HG03135 (cell line): ENCODE measurements around the gene A4GALT.

Experiments used
- ATAC-seq: cut with Tn5 transposase; IDR thresholded peaks from one replicate; pipeline ENCODE4 v1.9.1; 2021; ENCODE audit warnings: mild to moderate bottlenecking, moderate library complexity; ENCODE audit not compliant: unreplicated experiment

Gene A4GALT

DNA sequence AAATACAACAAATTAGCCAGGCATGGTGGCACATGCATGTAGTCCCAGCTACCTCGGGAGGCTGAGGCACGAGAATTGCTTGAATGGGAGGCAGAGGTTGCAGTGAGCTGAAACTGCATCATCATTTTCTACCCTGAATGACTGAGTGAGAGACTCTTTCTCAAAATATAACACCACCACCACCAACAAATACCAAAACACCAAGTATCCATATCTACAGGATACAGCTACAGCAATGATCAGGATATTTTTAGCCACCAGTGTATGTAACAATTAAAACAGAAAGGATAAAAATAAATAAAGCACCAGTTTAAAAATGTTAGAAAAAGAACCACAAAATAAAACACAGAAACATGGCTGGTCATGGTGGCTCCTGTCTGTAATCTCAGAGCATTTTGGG lies 13.2 kb downstream of the A4GALT start:
- ATAC-seq, result no peak

DNA sequence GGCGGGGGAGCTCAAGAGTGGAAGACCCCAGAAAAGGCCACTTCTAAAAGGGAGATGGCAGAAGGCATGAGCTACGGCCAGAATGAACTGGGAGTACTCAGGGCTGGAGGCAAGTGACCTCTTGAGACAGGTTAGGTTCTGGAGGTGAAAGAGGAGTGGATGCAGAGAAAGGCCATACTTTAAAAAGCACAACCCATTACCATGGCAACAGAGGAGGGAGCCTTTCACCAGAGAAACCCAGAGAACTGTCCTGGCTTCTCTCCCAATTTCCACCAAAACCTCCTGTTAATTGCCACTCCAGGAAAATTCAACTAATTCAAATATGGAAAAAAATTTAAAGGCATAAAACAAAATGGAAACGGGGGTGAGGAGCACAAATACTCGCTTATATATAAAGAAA lies 15.8 kb downstream of the A4GALT start:
- no peak for ATAC-seq

DNA sequence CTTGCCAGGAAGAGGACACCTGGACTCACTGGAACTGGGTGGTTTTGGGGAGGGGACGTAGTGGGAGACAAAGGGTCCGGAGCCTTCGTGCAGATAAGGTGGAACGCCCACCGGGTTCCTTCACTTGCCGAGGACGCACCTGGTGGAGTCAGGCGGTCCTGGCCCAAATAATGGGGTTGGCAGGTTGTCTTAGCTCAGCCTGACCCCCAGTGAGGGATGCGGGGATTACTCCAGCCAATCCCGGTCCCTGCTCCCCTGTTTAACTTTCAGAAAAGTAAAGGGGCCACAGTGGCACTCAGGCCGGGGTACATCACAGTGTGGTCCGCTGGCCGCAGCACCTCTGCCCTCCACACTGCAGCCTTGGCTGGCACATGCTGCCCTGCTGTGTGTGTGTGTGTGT lies 18.0 kb downstream of the A4GALT start:
- ATAC-seq, result no peak

DNA sequence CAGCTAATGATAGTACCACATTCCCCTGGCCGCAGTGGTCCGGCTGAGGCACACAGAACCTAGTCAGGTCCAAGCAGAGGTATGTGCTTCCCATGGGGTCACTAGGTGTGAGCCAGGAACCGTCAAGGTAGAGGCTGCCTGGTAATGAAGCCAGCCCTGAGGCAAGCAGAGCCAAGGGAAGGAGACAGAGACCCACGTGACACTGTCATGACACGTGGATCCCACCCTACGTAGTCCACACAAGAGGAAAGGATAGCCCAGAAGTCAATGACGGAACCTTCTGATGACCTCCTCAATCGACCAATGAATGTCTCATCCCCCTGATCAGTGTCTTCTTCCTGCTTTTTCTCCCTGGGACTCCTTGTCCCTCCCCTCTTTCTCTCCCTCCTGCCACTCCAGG lies 19.0 kb downstream of the A4GALT start:
- no peak for ATAC-seq

- ATAC-seq, result no peak
Observed at GRCh38 chr22:42700901-42701300, 19.8 kb downstream of the A4GALT start.

GRCh38 chr22:42700355-42700754 lies 20.3 kb downstream of the A4GALT start:
- no peak for ATAC-seq

DNA sequence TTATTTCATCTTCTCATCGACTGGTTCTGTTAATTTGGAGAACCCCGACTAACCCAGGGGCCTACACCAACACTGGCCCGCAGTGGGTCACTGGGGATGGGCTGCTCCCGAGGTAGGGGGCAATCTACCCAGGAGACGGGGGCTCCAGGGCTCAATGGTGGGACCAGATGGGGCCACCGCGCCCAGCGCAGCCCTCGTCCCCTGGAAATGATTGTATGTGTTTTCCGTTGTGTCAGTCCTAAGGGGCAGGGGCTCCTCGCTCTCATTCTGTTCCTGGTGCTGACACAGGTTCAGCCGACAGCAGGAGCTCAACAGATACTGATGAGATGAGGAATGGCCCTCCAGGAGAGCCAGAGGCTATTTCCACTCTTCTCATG lies 20.7 kb downstream of the A4GALT start:
- ATAC-seq, result no peak

DNA sequence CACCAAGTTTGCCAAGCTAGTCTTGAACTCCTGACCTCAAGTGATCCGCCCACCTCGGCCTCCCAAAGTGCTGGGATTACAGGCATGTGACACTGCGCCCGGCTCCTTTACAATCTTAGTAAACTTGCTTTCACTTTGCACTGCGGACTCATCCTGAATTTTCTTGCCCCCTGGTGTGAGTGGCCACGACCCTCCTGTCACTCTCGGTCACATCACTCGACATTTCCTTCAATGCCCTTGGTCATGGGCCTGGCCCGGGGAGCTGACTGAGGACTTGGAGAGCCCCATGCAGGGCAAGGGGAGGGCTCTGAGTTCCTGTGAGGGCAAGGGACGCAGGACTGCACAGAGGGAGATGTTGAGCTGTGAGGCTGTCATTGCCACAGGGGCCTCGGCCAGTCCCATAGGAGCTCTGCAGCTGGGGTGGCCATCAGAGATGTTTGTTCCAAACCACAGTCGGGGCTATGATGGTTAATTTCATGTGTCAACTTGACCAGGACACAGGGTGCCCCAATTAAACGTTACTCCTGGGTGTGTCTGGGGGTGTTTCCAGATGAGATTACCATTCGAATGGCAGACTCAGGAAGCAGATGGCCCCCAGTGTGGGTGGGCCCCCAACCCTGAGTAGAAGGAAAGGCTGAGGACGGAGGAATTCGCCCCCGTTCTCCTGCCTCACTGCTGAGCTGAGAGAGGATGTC lies 21.2 kb downstream of the A4GALT start:
- no peak for ATAC-seq

- ATAC-seq, result no peak
Observed at GRCh38 chr22:42697542-42698013, 23.1 kb downstream of the A4GALT start.

GRCh38 chr22:42696331-42696967 lies 24.2 kb downstream of the A4GALT start:
- no peak for ATAC-seq

DNA sequence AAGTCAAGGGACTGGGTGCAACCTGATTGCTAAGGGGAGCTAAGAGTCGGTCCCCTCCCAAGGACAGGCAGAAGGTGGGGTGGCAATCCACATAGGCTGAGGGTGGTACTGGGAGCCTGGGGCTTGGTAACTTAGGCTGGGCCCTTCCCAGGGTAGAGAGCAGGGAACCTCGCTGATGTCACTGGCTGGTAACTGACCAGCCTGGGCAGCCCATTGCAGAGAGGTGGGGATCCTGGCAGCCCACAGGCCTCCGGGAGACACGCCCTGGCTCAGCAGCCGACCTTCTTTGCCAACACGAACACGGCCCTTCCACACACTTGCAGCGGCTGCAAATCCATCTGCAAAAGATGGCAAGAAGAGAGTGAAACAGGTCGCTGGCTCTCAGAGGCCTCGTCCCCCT lies 25.4 kb downstream of the A4GALT start:
- no peak for ATAC-seq

DNA sequence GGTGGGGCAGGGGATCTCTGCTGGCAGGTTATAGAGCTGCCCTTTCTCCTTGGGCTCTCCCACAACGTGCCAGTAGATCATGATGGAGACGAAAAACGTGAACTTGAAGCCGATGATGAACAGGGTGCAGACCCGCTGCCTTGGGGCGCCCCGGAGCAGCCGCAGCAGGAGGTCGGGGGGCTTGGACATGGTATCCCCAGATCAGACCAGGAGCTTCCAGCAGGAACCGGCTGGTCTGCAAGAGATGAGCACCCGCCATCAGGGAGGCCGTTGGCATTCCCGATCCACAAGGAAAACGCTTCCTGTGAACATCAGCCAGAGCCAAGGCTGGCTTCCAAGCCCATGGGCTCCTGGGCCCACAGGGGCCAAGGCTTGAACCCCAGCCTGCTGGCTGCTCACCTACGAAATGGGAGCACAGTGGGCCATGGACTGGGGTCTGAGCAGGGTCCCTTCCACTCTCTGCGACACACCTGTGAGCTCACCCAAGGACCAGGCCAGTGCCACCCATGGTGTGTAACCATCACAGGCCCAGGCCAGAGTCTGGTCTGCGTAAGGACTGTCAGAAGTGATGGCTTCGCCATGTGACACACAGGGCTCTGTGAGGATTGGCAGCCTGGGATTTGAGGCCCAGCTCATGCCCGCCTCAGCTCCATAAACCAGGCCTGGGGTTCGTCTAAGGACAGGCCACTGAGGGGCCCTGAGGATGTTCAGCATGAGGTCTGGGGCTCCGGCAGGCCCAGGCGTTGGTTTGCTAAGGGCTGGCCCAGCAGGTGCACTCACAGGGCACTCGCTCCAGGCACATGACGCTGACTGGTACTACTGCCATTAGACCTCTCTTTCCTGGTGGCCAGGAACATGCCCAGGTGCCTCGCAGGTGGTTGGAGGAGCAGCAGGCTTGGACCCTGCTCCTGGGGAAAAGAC lies 26.6 kb downstream of the A4GALT start:
- ATAC-seq, result no peak

DNA sequence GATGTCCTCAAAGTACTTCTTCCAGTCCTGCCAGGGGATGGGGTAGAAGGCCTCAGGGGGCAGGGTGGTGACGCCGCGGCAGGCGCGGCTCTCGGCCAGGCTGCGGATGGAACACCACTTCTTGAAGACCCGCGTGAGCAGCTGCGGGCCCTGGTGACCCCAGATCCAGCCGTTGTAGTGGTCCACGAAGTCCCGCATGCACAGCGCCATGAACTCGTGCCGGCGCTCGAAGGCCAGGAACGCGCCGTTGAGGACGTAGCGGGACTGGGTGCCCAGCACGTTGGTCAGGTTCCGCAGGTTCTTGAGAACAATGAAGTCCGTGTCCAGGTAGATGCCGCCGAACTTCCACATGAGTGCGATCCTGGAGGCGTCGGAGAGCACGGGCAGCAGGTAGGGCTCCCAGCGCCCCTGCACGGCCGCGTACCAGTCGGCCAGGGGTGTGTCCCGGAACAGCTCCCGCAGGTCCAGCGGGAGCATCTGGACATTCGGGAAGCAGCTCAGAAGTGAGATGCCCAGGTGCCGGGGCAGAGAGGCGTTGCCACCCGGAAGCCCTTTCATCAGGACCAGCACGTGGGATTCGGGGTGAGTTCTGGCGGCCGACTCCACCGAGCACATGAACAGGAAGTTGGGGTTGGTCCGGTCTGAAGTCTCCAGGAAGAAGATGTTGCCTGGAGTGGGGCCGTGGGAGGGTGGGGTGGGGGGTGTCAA lies 27.5 kb downstream of the A4GALT start:
- no peak for ATAC-seq

GRCh38 chr22:42692239-42693054 lies 28.2 kb downstream of the A4GALT start:
- ATAC-seq, result no peak

GRCh38 chr22:42691440-42691839 lies 29.2 kb downstream of the A4GALT start:
- no peak for ATAC-seq

- no peak for ATAC-seq
Observed at GRCh38 chr22:42688241-42689211, 32.1 kb downstream of the A4GALT start.

DNA sequence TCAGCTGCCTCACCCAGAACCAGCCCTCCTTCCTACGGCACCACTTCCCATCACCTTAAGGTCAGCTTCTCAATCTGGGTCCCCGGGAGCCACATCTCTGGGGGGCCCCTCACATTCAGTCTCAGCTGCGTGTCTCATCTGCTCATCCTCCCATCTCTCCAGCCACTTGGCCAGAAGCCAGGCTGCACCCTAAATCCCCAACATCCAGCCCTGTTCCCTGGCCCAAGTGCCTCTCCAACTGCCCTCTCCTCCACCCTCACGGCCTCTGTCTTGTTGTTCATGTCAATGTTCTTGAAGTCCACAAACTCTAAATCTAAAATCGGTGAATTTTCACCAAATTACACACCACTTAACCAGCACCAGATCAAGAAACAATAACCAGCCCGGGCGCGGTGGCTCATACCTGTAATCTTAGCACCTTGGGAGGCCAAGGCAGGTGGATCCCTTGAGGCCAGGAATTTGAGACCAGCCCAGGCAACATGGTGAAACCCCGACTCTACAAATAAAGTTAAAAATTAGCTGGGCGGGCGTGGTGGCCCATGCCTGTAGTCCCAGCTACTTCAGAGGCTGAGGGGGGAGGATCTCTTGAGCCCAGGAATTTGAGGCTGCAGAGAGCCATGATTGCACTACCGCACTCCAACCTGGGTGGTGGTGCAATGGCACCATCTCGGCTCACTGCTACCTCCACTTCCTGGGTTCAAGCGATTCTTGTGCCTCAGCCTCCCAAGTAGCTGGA lies 33.7 kb downstream of the A4GALT start:
- no peak for ATAC-seq

- ATAC-seq, result no peak
Observed at GRCh38 chr22:42685941-42686653, 34.6 kb downstream of the A4GALT start.
